Measurements from ENCODE around the gene ARV1.

DNA sequence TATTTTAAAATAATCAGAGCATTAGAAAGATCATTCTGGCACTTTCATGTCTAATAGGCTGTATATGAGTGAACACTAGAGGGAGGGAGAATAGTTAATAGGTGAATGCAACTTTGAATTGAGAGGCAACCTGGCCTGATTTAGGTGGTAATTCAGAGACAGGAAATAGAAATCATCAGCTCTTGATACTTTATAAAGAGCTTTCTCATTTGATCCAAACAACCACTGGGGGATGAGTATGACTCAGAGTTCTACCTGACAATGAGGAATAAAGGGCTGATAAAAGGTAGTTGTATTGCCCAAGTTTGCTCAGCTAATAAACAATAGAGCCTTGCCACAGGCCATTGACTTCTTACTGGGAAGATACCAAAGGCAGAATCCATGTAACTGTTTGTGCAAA, 66.4 kb downstream of the ARV1 start:
- TF ChIP-seq CTCF (conservative IDR thresholded peaks at IDR 0.05; ENCODE audit: low read length) = no peak; the same call in 1 of the 2 replicates
- TF ChIP-seq EZH2phosphoT487 (IDR thresholded peaks at IDR 0.05; ENCODE audit: borderline replicate concordance) = no peak

Measured in Loucy (cell line).